Mesendoderm (in vitro differentiated cells): ENCODE measurements around the gene SMARCAD1.

ENCODE experiments used
- DNase-seq: peaks from one replicate; pipeline ENCODE4 v3.0.0; 2013
- H2AK5ac ChIP-seq: 2 replicates; pipeline ENCODE4 v1.6.1; 2013; ENCODE audit warnings: low read length, inconsistent platforms
- H2BK120ac ChIP-seq: 2 replicates; pipeline ENCODE4 v1.6.1; 2013; ENCODE audit warnings: low read depth, mild to moderate bottlenecking, low read length, moderate library complexity, mixed read lengths
- H2BK15ac ChIP-seq: replicated peaks from 2 replicates; pipeline ENCODE4 v1.6.1; 2013; ENCODE audit warnings: low read depth, mild to moderate bottlenecking, moderate library complexity
- H2BK5ac ChIP-seq: 2 replicates; pipeline ENCODE4 v1.6.1; 2013; ENCODE audit warnings: low read length, inconsistent platforms
- H3K18ac ChIP-seq: 2 replicates; pipeline ENCODE4 v1.6.1; 2013; ENCODE audit warnings: mild to moderate bottlenecking, low read length, mixed read lengths
- H3K23ac ChIP-seq: one replicate; pipeline ENCODE4 v1.6.1; 2013; ENCODE audit warnings: low read length
- H3K27ac ChIP-seq: 2 replicates; pipeline ENCODE4 v1.5.1; 2013; ENCODE audit warnings: low read depth, mild to moderate bottlenecking, inconsistent platforms, low read length, moderate library complexity
- H3K27me3 ChIP-seq: 2 replicates; pipeline ENCODE4 v1.6.1; 2013; ENCODE audit warnings: low read length, control low read depth, mild to moderate bottlenecking, inconsistent platforms; ENCODE audit not compliant: insufficient read depth, poor library complexity
- H3K36me3 ChIP-seq: 2 replicates; pipeline ENCODE4 v1.6.1; 2013; ENCODE audit warnings: low read length, inconsistent platforms; ENCODE audit not compliant: control insufficient read depth, insufficient read depth
- H3K4ac ChIP-seq: one replicate; pipeline ENCODE4 v1.6.1; 2013; ENCODE audit warnings: low read depth, mild to moderate bottlenecking, low read length, moderate library complexity
- H3K4me1 ChIP-seq: 2 replicates; pipeline ENCODE4 v1.6.1; 2013; ENCODE audit warnings: low read depth, low read length, inconsistent platforms; ENCODE audit not compliant: control insufficient read depth
- H3K4me2 ChIP-seq: 2 replicates; pipeline ENCODE4 v1.6.1; 2013; ENCODE audit warnings: low read length
- H3K4me3 ChIP-seq: 2 replicates; pipeline ENCODE4 v1.5.1; 2013; ENCODE audit warnings: mild to moderate bottlenecking, low read length
- H3K56ac ChIP-seq: one replicate; pipeline ENCODE4 v1.6.1; 2013; ENCODE audit warnings: low read length
- H3K79me1 ChIP-seq: 2 replicates; pipeline ENCODE4 v1.6.1; 2013; ENCODE audit warnings: low read length, inconsistent platforms
- H3K79me2 ChIP-seq: 2 replicates; pipeline ENCODE4 v1.6.1; 2013; ENCODE audit warnings: mild to moderate bottlenecking, low read length; ENCODE audit not compliant: control insufficient read depth, insufficient read depth
- H3K9ac ChIP-seq: 2 replicates; pipeline ENCODE4 v1.6.1; 2013; ENCODE audit warnings: low read length, inconsistent platforms
- H4K5ac ChIP-seq: one replicate; pipeline ENCODE4 v1.6.1; 2013; ENCODE audit warnings: low read length
- H4K8ac ChIP-seq: one replicate; pipeline ENCODE4 v1.6.1; 2013; ENCODE audit warnings: low read depth, mild to moderate bottlenecking, control low read depth, low read length, moderate library complexity
- WGBS: extraction: QIAGEN DNeasy Blood & Tissue Kit; methylation state at CpG from one replicate; pipeline ENCODE4 v1.1.7; 2013; ENCODE audit warnings: low lambda C conversion rate, missing lambda C conversion rate; ENCODE audit not compliant: insufficient coverage; ENCODE audit errors: extremely low coverage; 5-methylcytosine and 5-hydroxymethylcytosine counted together

Gene SMARCAD1

GRCh38 chr4:94216394-94216793, 8.7 kb downstream of the SMARCAD1 start:
- Histone ChIP-seq H3K9ac (no peak overlapping the region), H4K8ac (no peak overlapping the region), H3K79me1 (no peaks in the 10 kb centered on the region), H3K4me1 (no peaks in the 10 kb centered on the region), H4K5ac (no peak overlapping the region), H3K27ac (no peak overlapping the region), H3K4me3 (no peak overlapping the region), H2BK15ac (no peak overlapping the region), H2BK5ac (no peak overlapping the region), H2AK5ac (no peak overlapping the region), H3K56ac (no peak overlapping the region), H2BK120ac (no peak overlapping the region), H3K36me3 (peaks cover 4% of the 10 kb centered on the region), H3K27me3 (no peaks in the 10 kb centered on the region), H3K4ac (no peak overlapping the region), H3K79me2 (peaks cover 16% of the 10 kb centered on the region), H3K18ac (no peak overlapping the region), H3K23ac (no peak overlapping the region), H3K4me2 (no peak overlapping the region)
- no CpG with 5 or more reads among the region's 3 CpGs for WGBS
- DNase-seq: no peak

GRCh38 chr4:94219402-94219801, 11.7 kb downstream of the SMARCAD1 start:
- no peaks in the 10 kb centered on the region for H3K36me3 ChIP-seq
- H3K56ac ChIP-seq: no peak overlapping the region
- H3K4me2 ChIP-seq: no peak overlapping the region
- H3K79me1 ChIP-seq: peaks cover 3% of the 10 kb centered on the region
- H2BK120ac ChIP-seq: no peak overlapping the region
- no peak overlapping the region for H3K4me3 ChIP-seq
- DNase-seq: peak; percentile 6
- no peak overlapping the region for H3K23ac ChIP-seq
- no peak overlapping the region for H4K8ac ChIP-seq
- H2BK5ac ChIP-seq: no peak overlapping the region
- no peak overlapping the region for H3K18ac ChIP-seq
- H3K4ac ChIP-seq: no peak overlapping the region
- no peak overlapping the region for H2BK15ac ChIP-seq
- WGBS: no CpG with 5 or more reads among the region's 3 CpGs
- no peaks in the 10 kb centered on the region for H3K4me1 ChIP-seq
- no peak overlapping the region for H2AK5ac ChIP-seq
- peaks cover 12% of the 10 kb centered on the region for H3K79me2 ChIP-seq
- H3K27me3 ChIP-seq: no peaks in the 10 kb centered on the region
- no peak overlapping the region for H4K5ac ChIP-seq
- no peak overlapping the region for H3K9ac ChIP-seq
- no peak overlapping the region for H3K27ac ChIP-seq

GRCh38 chr4:94221916-94222315, 14.3 kb downstream of the SMARCAD1 start:
- no peaks in the 10 kb centered on the region for H3K36me3 ChIP-seq
- no peaks in the 10 kb centered on the region for H3K27me3 ChIP-seq
- no peak overlapping the region for H3K9ac ChIP-seq
- H4K8ac ChIP-seq: no peak overlapping the region
- no peak overlapping the region for H2AK5ac ChIP-seq
- H3K56ac ChIP-seq: no peak overlapping the region
- H2BK15ac ChIP-seq: no peak overlapping the region
- H3K79me2 ChIP-seq: peaks cover 12% of the 10 kb centered on the region
- no peak overlapping the region for H3K4ac ChIP-seq
- H2BK5ac ChIP-seq: no peak overlapping the region
- H3K79me1 ChIP-seq: peaks cover 9% of the 10 kb centered on the region
- DNase-seq: no peak
- H2BK120ac ChIP-seq: no peak overlapping the region
- no peak overlapping the region for H3K4me3 ChIP-seq
- no peak overlapping the region for H3K23ac ChIP-seq
- H3K27ac ChIP-seq: no peak overlapping the region
- no peak overlapping the region for H4K5ac ChIP-seq
- no peak overlapping the region for H3K18ac ChIP-seq
- H3K4me2 ChIP-seq: no peak overlapping the region
- WGBS: no CpG with 5 or more reads among the region's 1 CpG
- no peaks in the 10 kb centered on the region for H3K4me1 ChIP-seq

GRCh38 chr4:94225449-94225848, 17.8 kb downstream of the SMARCAD1 start:
- H3K79me2 ChIP-seq: peaks cover 11% of the 10 kb centered on the region
- H3K4me1 ChIP-seq: no peaks in the 10 kb centered on the region
- H3K36me3 ChIP-seq: no peaks in the 10 kb centered on the region
- H2BK120ac ChIP-seq: no peak overlapping the region
- no peak overlapping the region for H3K18ac ChIP-seq
- H3K9ac ChIP-seq: no peak overlapping the region
- H3K56ac ChIP-seq: no peak overlapping the region
- H3K23ac ChIP-seq: no peak overlapping the region
- no peak overlapping the region for H4K8ac ChIP-seq
- no peak overlapping the region for H3K27ac ChIP-seq
- no peak overlapping the region for H3K4ac ChIP-seq
- H3K27me3 ChIP-seq: no peaks in the 10 kb centered on the region
- H2BK15ac ChIP-seq: no peak overlapping the region
- H2BK5ac ChIP-seq: no peak overlapping the region
- peaks cover 11% of the 10 kb centered on the region for H3K79me1 ChIP-seq
- DNase-seq: no peak
- H2AK5ac ChIP-seq: no peak overlapping the region
- H4K5ac ChIP-seq: no peak overlapping the region
- H3K4me2 ChIP-seq: no peak overlapping the region
- H3K4me3 ChIP-seq: no peak overlapping the region

- H3K36me3 ChIP-seq: no peaks in the 10 kb centered on the region
- no peak overlapping the region for H3K18ac ChIP-seq
- WGBS: no CpG with 5 or more reads among the region's 4 CpGs
Measured at GRCh38 chr4:94226763-94227162, 19.1 kb downstream of the SMARCAD1 start.

GRCh38 chr4:94228493-94229216, 21.0 kb downstream of the SMARCAD1 start:
- Histone ChIP-seq H3K79me2 (peaks cover 8% of the 10 kb centered on the region), H2BK15ac (no peak overlapping the region), H3K27me3 (no peaks in the 10 kb centered on the region), H4K5ac (no peak overlapping the region), H3K56ac (no peak overlapping the region), H3K4me3 (no peak overlapping the region), H3K18ac (no peak overlapping the region), H3K4me1 (no peaks in the 10 kb centered on the region), H3K9ac (no peak overlapping the region), H2BK5ac (no peak overlapping the region), H3K79me1 (peaks cover 10% of the 10 kb centered on the region), H4K8ac (no peak overlapping the region), H3K23ac (no peak overlapping the region), H3K36me3 (no peaks in the 10 kb centered on the region), H3K27ac (no peak overlapping the region), H2AK5ac (no peak overlapping the region), H3K4ac (no peak overlapping the region), H3K4me2 (no peak overlapping the region), H2BK120ac (no peak overlapping the region)
- DNase-seq: peak; percentile 16
- WGBS: no CpG with 5 or more reads among the region's 5 CpGs

More at GRCh38 chr4:94226763-94227162, 19.1 kb downstream of the SMARCAD1 start:
- H3K4me2 ChIP-seq: no peak overlapping the region
- no peak overlapping the region for H3K4ac ChIP-seq
- H4K5ac ChIP-seq: no peak overlapping the region
- H3K79me1 ChIP-seq: peaks cover 13% of the 10 kb centered on the region
- DNase-seq: no peak
- no peak overlapping the region for H3K56ac ChIP-seq
- no peak overlapping the region for H2BK5ac ChIP-seq
- H2BK15ac ChIP-seq: no peak overlapping the region
- H4K8ac ChIP-seq: no peak overlapping the region
- no peak overlapping the region for H2BK120ac ChIP-seq
- H3K4me1 ChIP-seq: no peaks in the 10 kb centered on the region
- H3K27me3 ChIP-seq: no peaks in the 10 kb centered on the region
- H2AK5ac ChIP-seq: no peak overlapping the region
- no peak overlapping the region for H3K27ac ChIP-seq
- H3K9ac ChIP-seq: no peak overlapping the region
- no peak overlapping the region for H3K4me3 ChIP-seq
- H3K79me2 ChIP-seq: peaks cover 11% of the 10 kb centered on the region
- no peak overlapping the region for H3K23ac ChIP-seq
